Caco-2 (cell line): Measurements from ENCODE around the gene ATP8A2. TPM values are rescaled to one million over a fixed set of nuclear protein-coding genes. Genes with fewer than 3 reads are reported as not detected.

Source experiments
- BruUV-seq: library from RNA; stranded (reverse); fragments of 400-500 nt; replicated peaks from 2 replicates; lab custom pipeline; 2021; lab: Mats Ljungman, UMichigan
- CTCF ChIA-PET: fragments of 300-600 bp; sonication (Branson Sonifier 250); formaldehyde crosslinking; loops from one replicate; lab custom pipeline; 2022; ENCODE audit warnings: antibody characterized with exemption; lab: Charles Lee
- POLR2A ChIA-PET: fragments of 300-600 bp; sonication (Branson Sonifier 250); formaldehyde crosslinking; loops from one replicate; lab custom pipeline; 2022; ENCODE audit warnings: antibody characterized with exemption; lab: Charles Lee
- DNase-seq, 2 experiments: peaks; one replicate each; pipeline versions ENCODE4 v3.0.0 to v3.0.0-alpha.2; 2020 to 2022
- H3K27me3 ChIP-seq: replicated peaks from 2 replicates; pipeline ENCODE4 v1.6.0; 2011; ENCODE audit warnings: low read length; ENCODE audit not compliant: control insufficient read depth, insufficient read depth
- H3K36me3 ChIP-seq: 2 replicates; pipeline ENCODE4 v1.5.1; 2011; ENCODE audit warnings: low read length; ENCODE audit not compliant: control insufficient read depth, insufficient read depth
- H3K4me1 ChIP-seq: fragments of 250-450 bp; sonication (Bioruptor Pico); 2 replicates; pipeline ENCODE4 v1.5.1; 2020; ENCODE audit warnings: mild to moderate bottlenecking
- H3K4me3 ChIP-seq: 2 replicates; pipeline ENCODE4 v1.5.1; 2011; ENCODE audit warnings: low read depth, mild to moderate bottlenecking, control low read depth, low read length
- H3K9me3 ChIP-seq: fragments of 250-450 bp; sonication (Bioruptor Pico); 2 replicates; pipeline ENCODE4 v1.5.1; 2020; ENCODE audit warnings: mild to moderate bottlenecking, moderate library complexity
- H3K27ac Mint-ChIP-seq: one replicate; pipeline ENCODE4 v1.8.0; 2022; ENCODE audit warnings: mixed read lengths; ENCODE audit not compliant: unreplicated experiment
- H3K27me3 Mint-ChIP-seq: one replicate; pipeline ENCODE4 v1.8.0; 2022; ENCODE audit warnings: mixed read lengths; ENCODE audit not compliant: insufficient read depth, unreplicated experiment
- H3K36me3 Mint-ChIP-seq: one replicate; pipeline ENCODE4 v1.8.0; 2022; ENCODE audit warnings: mild to moderate bottlenecking, mixed read lengths; ENCODE audit not compliant: insufficient read depth, unreplicated experiment
- H3K4me1 Mint-ChIP-seq: one replicate; pipeline ENCODE4 v1.8.0; 2022; ENCODE audit warnings: low read depth, mixed read lengths; ENCODE audit not compliant: unreplicated experiment
- H3K4me3 Mint-ChIP-seq: one replicate; pipeline ENCODE4 v1.8.0; 2022; ENCODE audit warnings: mild to moderate bottlenecking, moderate library complexity, mixed read lengths; ENCODE audit not compliant: unreplicated experiment
- H3K9me3 Mint-ChIP-seq: one replicate; pipeline ENCODE4 v1.8.0; 2022; ENCODE audit warnings: mixed read lengths; ENCODE audit not compliant: unreplicated experiment
- CTCF ChIP-seq, 2 experiments: fragments of 200-600 bp in 1 of 2; IDR thresholded peaks; 1 replicate in 1 of 2; 2 replicates in 1 of 2; pipeline versions ENCODE4 v1.5.1 to v1.8.0; 2011 to 2022; ENCODE audit warnings: antibody characterized with exemption in 1 of 2, control low read depth in 1 of 2, inconsistent platforms in 1 of 2, low read depth in 1 of 2, low read length in 1 of 2, mild to moderate bottlenecking in 1 of 2, moderate library complexity in 1 of 2; ENCODE audit not compliant: insufficient read depth in 1 of 2, severe bottlenecking in 1 of 2, unreplicated experiment in 1 of 2
- intact Hi-C: fragments of 100-400 bp; cut with micrococcal nuclease; formaldehyde crosslinking; loops from one replicate; pipeline ENCODE4 v1.10.0; 2022; ENCODE audit not compliant: unreplicated experiment
- total RNA-seq: library from RNA; stranded (reverse); gene quantifications from 2 replicates; pipeline ENCODE4 v1.2.3, GENCODE V29; 2022

Gene ATP8A2
- total RNA-seq, 1 experiment from 2014 or later, result 0.05 TPM

GRCh38 chr13:25864936-25865335, 493.2 kb downstream of the ATP8A2 start:
- no peak overlapping the region for H3K4me3 ChIP-seq
- H3K9me3 ChIP-seq, result no peaks in the 10 kb centered on the region
- no peaks in the 10 kb centered on the region for H3K36me3 ChIP-seq
- H3K27me3 Mint-ChIP-seq, result no peaks in the 10 kb centered on the region
- no peak overlapping the region for H3K4me3 Mint-ChIP-seq
- no peaks in the 10 kb centered on the region for H3K27me3 ChIP-seq
- intact Hi-C loops, result no loop called here
- CTCF ChIA-PET, result no interaction called here
- no peak for TF ChIP-seq CTCF (IDR thresholded peaks at IDR 0.05; ENCODE audit: insufficient read depth in 1 of 2, low read depth in 1 of 2, low read length in 1 of 2, severe bottlenecking in 1 of 2, unreplicated experiment in 1 of 2)
- no peaks in the 10 kb centered on the region for H3K4me1 ChIP-seq
- DNase-seq, result no peak
- H3K9me3 Mint-ChIP-seq, result no peaks in the 10 kb centered on the region
- H3K27ac Mint-ChIP-seq, result no peak overlapping the region
- POLR2A ChIA-PET, result no interaction called here
- no peaks in the 10 kb centered on the region for H3K36me3 Mint-ChIP-seq
- H3K4me1 Mint-ChIP-seq, result peaks cover 7% of the 10 kb centered on the region
- no TSS peak for BruUV-seq

GRCh38 chr13:25865391-25865790, 493.6 kb downstream of the ATP8A2 start:
- Mint-ChIP-seq H3K4me3 (no peak overlapping the region), H3K4me1 (peaks cover 7% of the 10 kb centered on the region), H3K27me3 (no peaks in the 10 kb centered on the region), H3K36me3 (no peaks in the 10 kb centered on the region), H3K9me3 (no peaks in the 10 kb centered on the region), H3K27ac (no peak overlapping the region)
- CTCF ChIA-PET, result no interaction called here
- Histone ChIP-seq H3K9me3 (no peaks in the 10 kb centered on the region), H3K4me3 (no peak overlapping the region), H3K4me1 (no peaks in the 10 kb centered on the region), H3K36me3 (no peaks in the 10 kb centered on the region), H3K27me3 (no peaks in the 10 kb centered on the region)
- intact Hi-C loops, result no loop called here
- DNase-seq, result no peak
- POLR2A ChIA-PET, result interaction anchor here (0.6 kb wide), 1 partner anchor 210 kb away, joined by 3 read pairs; no protein-coding TSS in a partner anchor
- BruUV-seq, result no TSS peak
- no peak for TF ChIP-seq CTCF (IDR thresholded peaks at IDR 0.05; ENCODE audit: insufficient read depth in 1 of 2, low read depth in 1 of 2, low read length in 1 of 2, severe bottlenecking in 1 of 2, unreplicated experiment in 1 of 2)

GRCh38 chr13:25867038-25867437, 495.3 kb downstream of the ATP8A2 start:
- Mint-ChIP-seq H3K27ac (no peak overlapping the region), H3K4me3 (no peak overlapping the region), H3K27me3 (no peaks in the 10 kb centered on the region), H3K4me1 (peaks cover 7% of the 10 kb centered on the region), H3K9me3 (no peaks in the 10 kb centered on the region), H3K36me3 (no peaks in the 10 kb centered on the region)
- H3K4me1 ChIP-seq, result no peaks in the 10 kb centered on the region
- TF ChIP-seq CTCF (IDR thresholded peaks at IDR 0.05; ENCODE audit: insufficient read depth in 1 of 2, low read depth in 1 of 2, low read length in 1 of 2, severe bottlenecking in 1 of 2, unreplicated experiment in 1 of 2), result no peak
- ChIA-PET POLR2A (interaction anchor here (0.6 kb wide), 1 partner anchor 1707 kb away, joined by 6 read pairs; no protein-coding TSS in a partner anchor), CTCF (interaction anchor here (0.7 kb wide), 1 partner anchor 121 kb away, joined by 3 read pairs; no protein-coding TSS in a partner anchor)
- H3K36me3 ChIP-seq, result no peaks in the 10 kb centered on the region
- H3K27me3 ChIP-seq, result no peaks in the 10 kb centered on the region
- DNase-seq, result no peak
- BruUV-seq, result no TSS peak
- H3K9me3 ChIP-seq, result no peaks in the 10 kb centered on the region
- intact Hi-C loops, result no loop called here
- no peak overlapping the region for H3K4me3 ChIP-seq
